H9 (cell line): Measurements from ENCODE around the gene L3MBTL1. TPM values are rescaled to one million over a fixed set of nuclear protein-coding genes. Genes with fewer than 3 reads are reported as not detected.
"Not testable (repeated sequence)": the region's sequence is repeated elsewhere in the genome, so short reads cannot be mapped to it uniquely, and the experiment has no call there.

Experiments used
- DNase-seq: peaks from one replicate; pipeline ENCODE4 v3.0.0-alpha.2; 2017
- H2AFZ ChIP-seq: one replicate; pipeline ENCODE4 v1.6.1; 2013; ENCODE audit warnings: mild to moderate bottlenecking, low read length, control low read depth, moderate library complexity
- H2AK5ac ChIP-seq: 2 replicates; pipeline ENCODE4 v1.6.1; 2013; ENCODE audit warnings: low read length, control low read depth, mixed read lengths; ENCODE audit not compliant: insufficient read length
- H2BK120ac ChIP-seq: one replicate; pipeline ENCODE4 v1.6.1; 2013; ENCODE audit warnings: low read depth, mild to moderate bottlenecking, low read length, control low read depth, inconsistent platforms; ENCODE audit not compliant: poor library complexity, severe bottlenecking
- H2BK12ac ChIP-seq: 2 replicates; pipeline ENCODE4 v1.6.1; 2013; ENCODE audit warnings: low read length, control low read depth, mixed read lengths, low read depth; ENCODE audit not compliant: insufficient read length
- H2BK15ac ChIP-seq: 2 replicates; pipeline ENCODE4 v1.6.1; 2013; ENCODE audit warnings: low read depth, low read length, control low read depth
- H2BK20ac ChIP-seq: one replicate; pipeline ENCODE4 v1.6.1; 2013; ENCODE audit warnings: low read depth, mild to moderate bottlenecking, low read length, control low read depth, inconsistent platforms; ENCODE audit not compliant: poor library complexity, severe bottlenecking
- H2BK5ac ChIP-seq: 2 replicates; pipeline ENCODE4 v1.6.1; 2013; ENCODE audit warnings: low read length, control low read depth, mixed read lengths; ENCODE audit not compliant: insufficient read length
- H3K14ac ChIP-seq: 2 replicates; pipeline ENCODE4 v1.6.1; 2013; ENCODE audit warnings: low read length, control low read depth; ENCODE audit not compliant: insufficient read depth
- H3K18ac ChIP-seq: 2 replicates; pipeline ENCODE4 v1.6.1; 2013; ENCODE audit warnings: low read depth, mild to moderate bottlenecking, mixed read lengths, low read length, control low read depth; ENCODE audit not compliant: insufficient read length
- H3K23ac ChIP-seq: 2 replicates; pipeline ENCODE4 v1.6.1; 2013; ENCODE audit warnings: low read length, control low read depth, mixed read lengths, low read depth; ENCODE audit not compliant: insufficient read length
- H3K23me2 ChIP-seq: 2 replicates; pipeline ENCODE4 v1.6.1; 2013; ENCODE audit warnings: low read depth, mild to moderate bottlenecking, mixed read lengths, low read length, control low read depth; ENCODE audit not compliant: insufficient read length, poor library complexity, severe bottlenecking
- H3K27ac ChIP-seq: 2 replicates; pipeline ENCODE4 v1.5.1; 2013; ENCODE audit warnings: low read length, control low read depth, mixed read lengths, low read depth; ENCODE audit not compliant: insufficient read length
- H3K27me3 ChIP-seq: 2 replicates; pipeline ENCODE4 v1.6.1; 2013; ENCODE audit warnings: low read length, control low read depth, inconsistent platforms; ENCODE audit not compliant: insufficient read depth
- H3K4ac ChIP-seq: 2 replicates; pipeline ENCODE4 v1.6.1; 2013; ENCODE audit warnings: low read depth, mild to moderate bottlenecking, control low read depth, inconsistent platforms, low read length, moderate library complexity
- H3K4me1 ChIP-seq: 2 replicates; pipeline ENCODE4 v1.6.1; 2013; ENCODE audit warnings: low read length, control low read depth, inconsistent platforms; ENCODE audit not compliant: insufficient read depth
- H3K4me2 ChIP-seq: 2 replicates; pipeline ENCODE4 v1.6.1; 2013; ENCODE audit warnings: low read length, control low read depth, mixed read lengths; ENCODE audit not compliant: insufficient read length, insufficient read depth
- H3K56ac ChIP-seq: 2 replicates; pipeline ENCODE4 v1.6.1; 2013; ENCODE audit warnings: low read depth, mild to moderate bottlenecking, mixed read lengths, low read length, control low read depth; ENCODE audit not compliant: insufficient read length
- H3K79me1 ChIP-seq: 2 replicates; pipeline ENCODE4 v1.6.1; 2013; ENCODE audit warnings: low read depth, mild to moderate bottlenecking, moderate library complexity, low read length, control low read depth, inconsistent platforms; ENCODE audit not compliant: insufficient read depth, poor library complexity, severe bottlenecking
- H3K79me2 ChIP-seq: 2 replicates; pipeline ENCODE4 v1.6.1; 2013; ENCODE audit warnings: low read length, control low read depth, inconsistent platforms; ENCODE audit not compliant: insufficient read depth
- H3K9ac ChIP-seq: 2 replicates; pipeline ENCODE4 v1.6.1; 2013; ENCODE audit warnings: low read length, control low read depth, mixed read lengths; ENCODE audit not compliant: insufficient read length; ENCODE audit errors: extremely low read depth
- H3K9me3 ChIP-seq: one replicate; pipeline ENCODE4 v1.6.1; 2013; ENCODE audit warnings: low read depth, low read length, inconsistent platforms; ENCODE audit not compliant: control insufficient read depth
- H3T11ph ChIP-seq: one replicate; pipeline ENCODE4 v1.6.1; 2013; ENCODE audit warnings: mild to moderate bottlenecking, low read length, control low read depth, inconsistent platforms
- H4K20me1 ChIP-seq: one replicate; pipeline ENCODE4 v1.6.1; 2013; ENCODE audit not compliant: control insufficient read depth, insufficient read length, insufficient read depth
- H4K5ac ChIP-seq: 2 replicates; pipeline ENCODE4 v1.6.1; 2013; ENCODE audit warnings: low read depth, mild to moderate bottlenecking, mixed read lengths, low read length, control low read depth; ENCODE audit not compliant: insufficient read length
- H4K8ac ChIP-seq: replicated peaks from 2 replicates; pipeline ENCODE4 v1.6.1; 2013; ENCODE audit warnings: low read length, control low read depth, mixed read lengths, low read depth; ENCODE audit not compliant: insufficient read length
- H4K91ac ChIP-seq: 2 replicates; pipeline ENCODE4 v1.6.1; 2013; ENCODE audit warnings: low read depth, mild to moderate bottlenecking, moderate library complexity, mixed read lengths, low read length, control low read depth; ENCODE audit not compliant: insufficient read length
- H3K27ac Mint-ChIP-seq, 3 experiments: 2 replicates in 2 of 3; 3 replicates in 1 of 3; pipeline ENCODE4 v1.8.0; 2020 to 2021; ENCODE audit warnings: mixed read lengths in 3 of 3, mild to moderate bottlenecking in 1 of 3, moderate library complexity in 1 of 3
- H3K27me3 Mint-ChIP-seq: 2 replicates; pipeline ENCODE4 v1.8.0; 2021; ENCODE audit warnings: low read depth, mild to moderate bottlenecking, moderate library complexity, mixed read lengths
- H3K36me3 Mint-ChIP-seq, 3 experiments: 2 replicates in 2 of 3; 3 replicates in 1 of 3; pipeline ENCODE4 v1.8.0; 2020 to 2021; ENCODE audit warnings: low read depth in 3 of 3, mixed read lengths in 3 of 3; ENCODE audit not compliant: insufficient read depth in 1 of 3
- H3K4me1 Mint-ChIP-seq, 2 experiments: 2 replicates each; pipeline ENCODE4 v1.8.0; 2020; ENCODE audit warnings: mixed read lengths in 2 of 2
- H3K4me3 Mint-ChIP-seq, 2 experiments: 2 replicates in 1 of 2; 3 replicates in 1 of 2; pipeline ENCODE4 v1.8.0; 2020 to 2021; ENCODE audit warnings: mild to moderate bottlenecking in 2 of 2, mixed read lengths in 2 of 2, moderate library complexity in 1 of 2
- H3K9me3 Mint-ChIP-seq, 2 experiments: 2 replicates in 1 of 2; 3 replicates in 1 of 2; pipeline ENCODE4 v1.8.0; 2020; ENCODE audit warnings: mild to moderate bottlenecking in 2 of 2, mixed read lengths in 2 of 2, moderate library complexity in 1 of 2
- WGBS: extraction: QIAGEN DNeasy Blood & Tissue Kit; methylation state at CpG from one replicate; pipeline ENCODE4 v1.1.7; 2013; ENCODE audit warnings: missing lambda C conversion rate, low lambda C conversion rate, mixed read lengths; ENCODE audit not compliant: insufficient read length; ENCODE audit errors: extremely low coverage; 5-methylcytosine and 5-hydroxymethylcytosine counted together
- total RNA-seq: library from RNA; stranded (reverse); gene quantifications from 2 replicates; pipeline ENCODE4 v1.2.1, GENCODE V29; 2021
- TF ChIP-seq, protein P1 (sequence below): fragments of 200-600 bp; sonication (generic); conservative IDR thresholded peaks from 3 replicates; pipeline ENCODE4 v1.8.0; 2021; ENCODE audit warnings: antibody characterized with exemption, mild to moderate bottlenecking

Gene L3MBTL1
- total RNA-seq, 1 experiment from 2014 or later, result 19.9 TPM

DNA sequence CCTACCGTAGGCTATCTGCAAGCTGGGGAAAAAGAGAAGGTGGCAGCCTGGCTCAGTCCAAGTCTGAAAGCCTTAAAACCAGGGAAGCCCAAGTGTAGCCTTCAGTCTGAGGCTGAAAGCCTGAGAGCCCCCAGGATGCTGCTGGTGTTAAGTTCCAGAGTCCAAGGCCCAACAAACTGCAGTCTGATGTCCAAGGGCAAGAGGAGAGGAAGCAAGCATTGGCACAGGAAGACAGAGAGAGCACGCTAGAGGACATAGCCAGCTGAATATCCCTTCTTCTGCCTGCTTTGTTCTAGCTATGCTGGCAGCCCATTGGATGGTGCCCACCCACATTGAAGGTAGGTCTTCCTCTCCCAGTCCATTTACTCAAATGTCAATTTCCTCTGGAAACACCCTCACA lies 12.1 kb upstream of the L3MBTL1 start:
- Histone ChIP-seq H4K5ac (no peak overlapping the region), H3K56ac (peak overlapping the region; percentile 73), H3K27ac (no peak overlapping the region), H3T11ph (no peak overlapping the region), H2BK20ac (no peak overlapping the region), H2BK5ac (no peak overlapping the region), H3K79me1 (no peaks in the 10 kb centered on the region), H3K4me1 (no peaks in the 10 kb centered on the region), H3K23ac (no peak overlapping the region), H3K4ac (no peak overlapping the region), H2BK15ac (no peak overlapping the region), H3K4me2 (no peak overlapping the region), H2AK5ac (no peak overlapping the region), H3K23me2 (no peaks in the 10 kb centered on the region), H4K8ac (no peak overlapping the region), H2BK120ac (no peak overlapping the region), H2BK12ac (no peak overlapping the region), H4K91ac (no peak overlapping the region), H3K27me3 (no peaks in the 10 kb centered on the region), H3K79me2 (no peaks in the 10 kb centered on the region), H3K18ac (no peak overlapping the region), H3K9me3 (no peaks in the 10 kb centered on the region), H3K14ac (no peak overlapping the region), H4K20me1 (no peaks in the 10 kb centered on the region), H3K9ac (no peak overlapping the region), H2AFZ (no peak overlapping the region)
- Mint-ChIP-seq H3K27me3 (peaks cover 6% of the 10 kb centered on the region), H3K4me1 (no peaks in the 10 kb centered on the region), H3K9me3 (peaks cover 0 to 6% of the 10 kb centered on the region in 2 experiments; a peak in 4 of 5 replicates), H3K4me3 (no peak overlapping the region), H3K36me3 (no peaks in the 10 kb centered on the region), H3K27ac (no peak overlapping the region; a peak in 1 of 7 replicates)
- no CpG with 5 or more reads among the region's 2 CpGs for WGBS
- TF ChIP-seq, protein P1, sequence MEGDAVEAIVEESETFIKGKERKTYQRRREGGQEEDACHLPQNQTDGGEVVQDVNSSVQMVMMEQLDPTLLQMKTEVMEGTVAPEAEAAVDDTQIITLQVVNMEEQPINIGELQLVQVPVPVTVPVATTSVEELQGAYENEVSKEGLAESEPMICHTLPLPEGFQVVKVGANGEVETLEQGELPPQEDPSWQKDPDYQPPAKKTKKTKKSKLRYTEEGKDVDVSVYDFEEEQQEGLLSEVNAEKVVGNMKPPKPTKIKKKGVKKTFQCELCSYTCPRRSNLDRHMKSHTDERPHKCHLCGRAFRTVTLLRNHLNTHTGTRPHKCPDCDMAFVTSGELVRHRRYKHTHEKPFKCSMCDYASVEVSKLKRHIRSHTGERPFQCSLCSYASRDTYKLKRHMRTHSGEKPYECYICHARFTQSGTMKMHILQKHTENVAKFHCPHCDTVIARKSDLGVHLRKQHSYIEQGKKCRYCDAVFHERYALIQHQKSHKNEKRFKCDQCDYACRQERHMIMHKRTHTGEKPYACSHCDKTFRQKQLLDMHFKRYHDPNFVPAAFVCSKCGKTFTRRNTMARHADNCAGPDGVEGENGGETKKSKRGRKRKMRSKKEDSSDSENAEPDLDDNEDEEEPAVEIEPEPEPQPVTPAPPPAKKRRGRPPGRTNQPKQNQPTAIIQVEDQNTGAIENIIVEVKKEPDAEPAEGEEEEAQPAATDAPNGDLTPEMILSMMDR, result no peak
- DNase-seq, result no peak

DNA sequence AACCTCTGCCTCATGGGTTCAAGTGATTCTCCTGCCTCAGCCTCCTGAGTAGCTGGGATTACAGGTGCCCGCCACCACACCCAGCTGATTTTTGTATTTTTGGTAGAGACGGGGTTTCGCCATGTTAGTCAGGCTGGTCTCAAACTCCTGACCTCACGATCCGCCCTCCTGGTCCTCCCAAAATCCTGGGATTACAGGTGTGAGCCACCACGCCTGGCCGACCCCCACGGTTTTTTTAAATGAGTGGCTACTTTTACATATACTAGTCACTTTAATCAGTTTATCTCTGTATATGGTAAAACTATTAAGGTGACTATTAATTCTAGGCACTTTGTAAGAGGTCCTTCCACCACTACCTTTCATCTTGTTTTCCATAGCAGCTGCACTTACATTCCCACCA lies 5.5 kb upstream of the L3MBTL1 start:
- H3K27ac ChIP-seq, H4K91ac ChIP-seq: not testable (repeated sequence)

More for the DNA sequence above, 5.5 kb upstream of the L3MBTL1 start:
- H3K9me3 ChIP-seq, H3K9ac ChIP-seq, H2BK15ac ChIP-seq, H4K5ac ChIP-seq, H3K79me2 ChIP-seq, H3K79me1 ChIP-seq, H3K4me1 ChIP-seq, H2AK5ac ChIP-seq, H3K4me3 Mint-ChIP-seq, H3K14ac ChIP-seq, H3K56ac ChIP-seq, H2BK5ac ChIP-seq, DNase-seq, H3K27ac Mint-ChIP-seq, H4K20me1 ChIP-seq, H2AFZ ChIP-seq, H3T11ph ChIP-seq, H3K9me3 Mint-ChIP-seq, H3K23me2 ChIP-seq, H3K27me3 ChIP-seq, H3K4me2 ChIP-seq, H2BK120ac ChIP-seq, H2BK20ac ChIP-seq, H4K8ac ChIP-seq, H3K4ac ChIP-seq, H2BK12ac ChIP-seq, H3K36me3 Mint-ChIP-seq, H3K4me1 Mint-ChIP-seq, H3K18ac ChIP-seq, H3K23ac ChIP-seq: not testable (repeated sequence)
- peaks cover 47% of the 10 kb centered on the region for H3K27me3 Mint-ChIP-seq
- WGBS, result no CpG with 5 or more reads among the region's 8 CpGs
